ENCODE measurements around the gene STARD3. TPM values are rescaled to one million over a fixed set of nuclear protein-coding genes. Genes with fewer than 3 reads are reported as not detected.
A peak's percentile ranks its signal among the peaks of the same experiment; 100 is the strongest.

Gene STARD3
- total and polyA plus RNA-seq, 10 donors: 59.5 to 166 (median 100) TPM

GRCh38 chr17:39641097-39641496 is 4.2 kb downstream of the STARD3 start:
- no peaks in the 10 kb centered on the region for H3K27me3 ChIP-seq (replicated peaks in 1 of 7)
- intact Hi-C loops (cut with DNase I; ENCODE audit: low total_unique reads): no loop called here
- peaks cover 51 to 93% (median 79%) of the 10 kb centered on the region in 6 donors for H3K4me1 ChIP-seq
- DNase-seq: no peak
- H3K4me3 ChIP-seq: peak overlapping the region in 1 of 8 donors; percentile 1
- H3K36me3 ChIP-seq: peaks cover 0 to 13% (median 0%) of the 10 kb centered on the region in 6 donors
- no peak for TF ChIP-seq POLR2AphosphoS5 (IDR thresholded peaks at IDR 0.05)
- TF ChIP-seq CTCF (IDR thresholded peaks at IDR 0.05 in 8 of 11, conservative IDR thresholded peaks at IDR 0.05 in 3 of 11): no peak
- no peak for TF ChIP-seq POLR2A (IDR thresholded peaks at IDR 0.05)
- peak overlapping the region in 3 of 8 donors; percentile 13 to 46 (median 29) for H3K27ac ChIP-seq
- no peaks in the 10 kb centered on the region for H3K9me3 ChIP-seq
- WGBS, 5 donors: 83 to 91% (median 90%) methylated on average over 4 of the region's 4 CpGs

- DNase-seq: no peak
- TF ChIP-seq POLR2A (IDR thresholded peaks at IDR 0.05): no peak
- TF ChIP-seq POLR2AphosphoS5 (IDR thresholded peaks at IDR 0.05): peak in 1 of 3 donors; percentile 5
- 52 to 70% (median 56%) methylated on average over 7 of the region's 7 CpGs for WGBS, 5 donors
- Histone ChIP-seq H3K9me3 (no peaks in the 10 kb centered on the region), H3K27me3 (replicated peaks in 1 of 7) (no peaks in the 10 kb centered on the region), H3K36me3 (peaks cover 0 to 21% (median 0%) of the 10 kb centered on the region in 6 donors), H3K27ac (peak overlapping the region in 2 of 8 donors; percentile 18 to 46), H3K4me3 (no peak overlapping the region), H3K4me1 (peaks cover 46 to 94% (median 72%) of the 10 kb centered on the region in 6 donors)
- intact Hi-C loops (cut with DNase I; ENCODE audit: low total_unique reads): no loop called here
These were observed 4.9 kb downstream of the STARD3 start for GRCh38 chr17:39641883-39642282.

GRCh38 chr17:39642291-39643074 is 5.5 kb downstream of the STARD3 start:
- Histone ChIP-seq H3K9me3 (no peaks in the 10 kb centered on the region), H3K27me3 (replicated peaks in 1 of 7) (no peaks in the 10 kb centered on the region), H3K4me1 (peaks cover 46 to 98% (median 74%) of the 10 kb centered on the region in 6 donors), H3K4me3 (no peak overlapping the region), H3K27ac (peak overlapping the region in 2 of 8 donors; percentile 18 to 46), H3K36me3 (peaks cover 0 to 26% (median 0%) of the 10 kb centered on the region in 6 donors)
- TF ChIP-seq POLR2A (IDR thresholded peaks at IDR 0.05) (no peak), POLR2AphosphoS5 (IDR thresholded peaks at IDR 0.05) (no peak), CTCF (IDR thresholded peaks at IDR 0.05 in 8 of 11, conservative IDR thresholded peaks at IDR 0.05 in 3 of 11) (no peak)
- intact Hi-C loops (cut with DNase I; ENCODE audit: low total_unique reads): no loop called here
- WGBS, 5 donors: 70 to 83% (median 78%) methylated on average over 7 to 9 of the region's 9 CpGs
- DNase-seq: no peak

GRCh38 chr17:39643271-39643670 is 6.3 kb downstream of the STARD3 start:
- 65 to 82% (median 67%) methylated on average over 4 of the region's 4 CpGs for WGBS, 5 donors
- TF ChIP-seq POLR2A (IDR thresholded peaks at IDR 0.05) (no peak), POLR2AphosphoS5 (IDR thresholded peaks at IDR 0.05) (no peak), CTCF (IDR thresholded peaks at IDR 0.05 in 8 of 11, conservative IDR thresholded peaks at IDR 0.05 in 3 of 11) (no peak)
- intact Hi-C loops (cut with DNase I; ENCODE audit: low total_unique reads): no loop called here
- Histone ChIP-seq H3K9me3 (no peaks in the 10 kb centered on the region), H3K36me3 (peaks cover 0 to 27% (median 0%) of the 10 kb centered on the region in 6 donors), H3K27me3 (replicated peaks in 1 of 7) (no peaks in the 10 kb centered on the region), H3K4me1 (peaks cover 39 to 98% (median 67%) of the 10 kb centered on the region in 6 donors), H3K4me3 (no peak overlapping the region), H3K27ac (no peak overlapping the region)
- no peak for DNase-seq

Measured in spleen (tissue), 11 donors.